GM10266 (cell line): ENCODE measurements around the gene ELSPBP1.

ENCODE experiments used
- DNase-seq: peaks from one replicate; pipeline ENCODE4 v3.0.0; 2012; ENCODE audit errors: extremely low spot score
- CTCF ChIP-seq: IDR thresholded peaks from 2 replicates; pipeline ENCODE4 v1.5.1; 2012; ENCODE audit warnings: mild to moderate bottlenecking, low read depth; ENCODE audit not compliant: control insufficient read depth, insufficient read depth; ENCODE audit errors: missing control alignments

The ELSPBP1 gene

GRCh38 chr19:48023518-48023917 lies 29.1 kb downstream of the ELSPBP1 start:
- no peak for DNase-seq
- TF ChIP-seq CTCF: no peak

GRCh38 chr19:48025480-48025879 lies 31.0 kb downstream of the ELSPBP1 start:
- no peak for DNase-seq
- no peak for TF ChIP-seq CTCF

GRCh38 chr19:48029431-48029830 lies 35.0 kb downstream of the ELSPBP1 start:
- no peak for TF ChIP-seq CTCF
- no peak for DNase-seq

- no peak for TF ChIP-seq CTCF
- no peak for DNase-seq
These were observed 35.6 kb downstream of the ELSPBP1 start for GRCh38 chr19:48030073-48030472.

- DNase-seq: no peak
- TF ChIP-seq CTCF: no peak
These were observed 39.2 kb downstream of the ELSPBP1 start for GRCh38 chr19:48033604-48034003.

- DNase-seq: no peak
- no peak for TF ChIP-seq CTCF
These were observed 42.3 kb downstream of the ELSPBP1 start for GRCh38 chr19:48036765-48037164.

- no peak for TF ChIP-seq CTCF
- DNase-seq: no peak
These were observed 47.6 kb downstream of the ELSPBP1 start for GRCh38 chr19:48041877-48042580.
